ENCODE results near the gene MRE11.

The MRE11 gene

DNA sequence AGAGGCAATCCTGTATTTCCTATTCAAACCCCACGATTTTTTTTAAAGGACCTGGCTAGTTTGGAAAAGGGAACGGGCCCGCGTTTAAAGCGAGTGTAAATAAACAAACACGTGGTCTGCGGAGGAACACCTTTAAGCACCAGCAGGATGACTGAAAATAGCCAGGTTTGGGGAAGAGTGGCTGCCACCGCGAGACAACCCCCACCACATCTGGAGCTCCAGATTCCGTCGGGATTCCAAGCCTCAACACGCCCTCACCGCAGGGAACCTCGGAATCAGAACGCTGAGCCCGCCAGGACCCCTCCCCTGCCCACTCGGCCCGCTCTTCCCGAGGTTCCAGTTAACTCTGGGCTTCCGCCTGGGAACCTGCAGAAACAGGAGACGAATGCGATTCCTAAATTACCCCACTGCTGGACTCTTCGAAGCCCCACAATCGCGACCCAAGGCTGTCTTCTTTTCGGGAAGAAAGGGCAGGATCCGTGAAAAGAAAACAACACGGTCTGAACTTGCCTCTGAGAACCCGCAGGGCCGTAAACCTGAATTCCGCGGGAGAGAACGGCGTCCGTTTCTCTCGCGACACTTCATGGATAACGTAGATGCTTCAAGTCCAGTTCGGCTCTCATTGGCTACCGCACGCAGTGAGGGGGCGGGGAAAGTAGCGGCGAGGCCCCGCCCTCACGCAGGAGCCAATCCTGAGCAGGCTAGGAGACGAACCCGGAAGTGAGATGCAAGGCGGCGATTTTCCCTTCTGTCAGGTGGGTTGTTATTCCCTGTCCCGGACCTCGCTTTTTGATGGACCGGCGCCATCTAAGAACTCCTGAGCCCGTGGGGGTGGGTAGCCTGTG, at the start of gene MRE11, which contains the start of gene ANKRD49:
Gene MRE11 (minus strand): TSS at position 564 of the 845 bp plus-strand sequence. CDS start 1,043 bp downstream, outside the sequence.
Gene ANKRD49 (plus strand): TSS at position 704 of the 845 bp plus-strand sequence. CDS start 2,710 bp downstream, outside the sequence.
- TF ChIP-seq, protein P1, sequence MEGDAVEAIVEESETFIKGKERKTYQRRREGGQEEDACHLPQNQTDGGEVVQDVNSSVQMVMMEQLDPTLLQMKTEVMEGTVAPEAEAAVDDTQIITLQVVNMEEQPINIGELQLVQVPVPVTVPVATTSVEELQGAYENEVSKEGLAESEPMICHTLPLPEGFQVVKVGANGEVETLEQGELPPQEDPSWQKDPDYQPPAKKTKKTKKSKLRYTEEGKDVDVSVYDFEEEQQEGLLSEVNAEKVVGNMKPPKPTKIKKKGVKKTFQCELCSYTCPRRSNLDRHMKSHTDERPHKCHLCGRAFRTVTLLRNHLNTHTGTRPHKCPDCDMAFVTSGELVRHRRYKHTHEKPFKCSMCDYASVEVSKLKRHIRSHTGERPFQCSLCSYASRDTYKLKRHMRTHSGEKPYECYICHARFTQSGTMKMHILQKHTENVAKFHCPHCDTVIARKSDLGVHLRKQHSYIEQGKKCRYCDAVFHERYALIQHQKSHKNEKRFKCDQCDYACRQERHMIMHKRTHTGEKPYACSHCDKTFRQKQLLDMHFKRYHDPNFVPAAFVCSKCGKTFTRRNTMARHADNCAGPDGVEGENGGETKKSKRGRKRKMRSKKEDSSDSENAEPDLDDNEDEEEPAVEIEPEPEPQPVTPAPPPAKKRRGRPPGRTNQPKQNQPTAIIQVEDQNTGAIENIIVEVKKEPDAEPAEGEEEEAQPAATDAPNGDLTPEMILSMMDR (conservative IDR thresholded peaks at IDR 0.05) = no peak
- TF ChIP-seq ZFX (IDR thresholded peaks at IDR 0.05) = no peak; the same call in 1 of the 2 replicates
- peak within 1 kb of the TSS; percentile 69 for H3K27ac ChIP-seq

DNA sequence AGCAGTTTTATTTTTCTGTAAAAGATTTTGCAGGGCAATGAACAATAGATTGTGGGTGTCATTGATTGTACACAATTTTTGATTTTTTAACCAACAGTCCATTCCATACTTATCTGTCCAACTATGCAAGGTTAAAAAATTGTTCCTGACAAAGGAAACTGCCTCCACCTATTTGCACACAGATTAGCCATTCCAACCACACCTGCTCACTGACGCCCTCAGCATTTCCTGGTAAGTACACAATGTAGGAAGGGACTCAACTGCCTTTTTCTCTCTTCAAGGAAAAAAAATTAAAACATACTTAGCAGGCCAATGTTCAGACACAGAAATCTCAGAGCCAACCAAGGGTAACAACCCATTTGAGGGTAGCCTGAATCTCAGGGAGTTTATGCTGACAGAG, 45.8 kb upstream of the MRE11 start:
- no peak overlapping the region for H3K27ac ChIP-seq
- TF ChIP-seq, protein P1 (conservative IDR thresholded peaks at IDR 0.05) = no peak
- TF ChIP-seq ZFX (IDR thresholded peaks at IDR 0.05) = no peak

DNA sequence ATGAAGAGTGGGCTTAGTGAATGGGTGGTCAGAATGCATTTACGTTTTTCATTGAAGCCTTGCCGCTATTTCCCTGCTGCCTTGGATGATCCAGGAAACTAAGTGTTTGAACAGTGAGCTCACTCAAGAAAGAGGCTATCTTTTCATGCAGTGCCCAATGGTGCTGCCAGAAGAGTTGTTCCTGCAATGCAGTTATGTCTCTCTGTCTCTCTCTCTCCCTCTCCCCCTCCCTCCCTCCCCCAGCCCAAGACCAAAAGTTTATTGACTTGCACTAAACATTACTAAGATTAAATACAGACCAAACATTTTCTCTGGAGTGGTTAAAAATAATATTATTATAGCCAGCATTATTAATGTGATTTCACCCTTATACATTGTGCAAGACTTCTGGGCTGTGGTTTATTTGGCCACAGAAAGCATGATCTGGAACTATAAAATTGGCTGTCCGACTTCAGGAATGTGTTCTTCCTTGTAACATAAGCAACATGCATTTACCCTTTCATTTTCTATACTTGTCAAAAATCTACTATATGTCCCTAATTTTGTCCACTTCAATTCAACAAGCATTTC, 43.5 kb upstream of the MRE11 start:
- no peak overlapping the region for H3K27ac ChIP-seq
- TF ChIP-seq ZFX (IDR thresholded peaks at IDR 0.05) = no peak
- TF ChIP-seq, protein P1 (conservative IDR thresholded peaks at IDR 0.05) = no peak

DNA sequence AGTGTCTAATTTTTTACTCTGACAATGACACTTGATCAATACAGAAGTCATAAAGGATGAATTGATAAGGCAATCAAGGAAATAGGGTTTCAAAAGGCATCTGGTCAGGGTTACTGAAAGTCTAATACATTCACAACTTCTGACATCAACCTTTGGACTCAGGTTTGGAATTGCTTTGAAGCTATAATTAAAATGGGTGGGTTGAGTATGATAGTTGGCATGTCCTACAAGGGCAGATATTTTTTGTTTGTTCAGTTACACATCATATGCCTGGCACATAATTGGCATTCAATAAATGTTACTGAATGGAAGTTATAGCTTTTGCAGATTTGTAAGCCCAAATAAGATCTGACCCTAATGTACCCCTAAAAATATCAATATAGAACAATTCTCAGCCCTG, 42.7 kb upstream of the MRE11 start:
- TF ChIP-seq ZFX (IDR thresholded peaks at IDR 0.05) = no peak
- no peak overlapping the region for H3K27ac ChIP-seq

DNA sequence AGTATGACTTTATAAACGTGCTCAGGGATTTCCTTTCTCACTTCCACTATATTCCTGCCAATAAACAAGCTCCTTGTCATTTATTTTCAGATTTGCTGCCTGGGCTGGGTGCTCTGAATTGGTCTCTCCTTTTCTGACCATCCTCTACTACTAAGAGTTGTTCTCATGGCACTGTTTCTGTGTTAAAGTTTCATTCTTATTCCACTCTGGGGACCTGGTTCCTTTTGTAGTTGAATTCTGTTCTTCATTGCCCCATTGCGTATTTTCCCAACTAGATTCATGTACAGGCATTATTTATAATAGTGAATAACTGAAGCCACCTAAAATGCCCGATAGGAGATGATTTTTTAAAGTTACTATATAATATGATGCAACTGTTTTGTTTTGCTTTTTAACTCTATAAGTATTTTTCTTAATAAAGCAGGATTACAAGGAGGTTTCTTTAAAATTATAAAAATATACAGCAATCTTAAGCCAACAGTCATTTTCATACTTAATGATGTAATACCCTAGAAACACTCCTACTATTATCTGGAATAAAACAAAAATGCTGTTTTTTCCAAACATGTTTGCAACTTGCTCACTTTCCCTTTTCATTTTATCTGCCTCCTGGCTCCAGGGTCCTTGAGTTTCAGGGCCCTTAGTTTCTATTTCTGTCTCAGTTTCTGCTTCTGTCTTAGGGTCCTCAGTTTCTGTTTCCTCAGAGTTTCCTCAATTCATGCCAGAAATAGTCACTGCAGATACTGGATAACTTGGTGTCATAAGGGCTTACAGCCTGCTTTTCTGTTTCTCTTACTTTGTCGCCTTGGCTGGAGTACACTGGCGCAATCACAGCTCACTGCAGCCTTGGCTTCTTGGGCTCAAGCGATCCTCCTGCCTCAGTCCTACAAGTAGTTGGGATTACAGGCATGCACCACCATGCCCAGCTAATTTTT, 40.3 kb upstream of the MRE11 start:
- no peak for TF ChIP-seq ZFX (IDR thresholded peaks at IDR 0.05)
- TF ChIP-seq, protein P1 (conservative IDR thresholded peaks at IDR 0.05) = no peak

DNA sequence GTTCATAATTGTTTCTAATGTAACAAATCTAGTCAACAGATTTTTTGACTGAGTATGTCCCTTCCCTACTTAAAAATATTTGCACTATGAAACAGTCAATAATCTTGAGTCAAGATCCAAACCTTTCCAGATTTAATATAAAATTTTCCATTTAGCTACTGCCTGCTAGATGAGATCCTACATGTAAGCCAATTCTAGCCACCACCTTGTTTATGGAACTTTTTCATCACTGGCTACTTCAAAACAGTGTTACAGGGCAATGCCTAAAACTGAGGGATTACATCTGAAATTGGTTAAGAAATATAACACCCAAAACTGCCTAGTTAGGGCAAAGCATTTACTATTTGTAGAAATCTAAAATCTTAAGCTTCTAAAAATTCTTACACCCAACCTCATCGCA, 39.6 kb upstream of the MRE11 start:
- H3K27ac ChIP-seq = no peak overlapping the region
- TF ChIP-seq ZFX (IDR thresholded peaks at IDR 0.05) = no peak
- TF ChIP-seq, protein P1 (conservative IDR thresholded peaks at IDR 0.05) = no peak

More for the DNA sequence above, 40.3 kb upstream of the MRE11 start:
- no peak overlapping the region for H3K27ac ChIP-seq

DNA sequence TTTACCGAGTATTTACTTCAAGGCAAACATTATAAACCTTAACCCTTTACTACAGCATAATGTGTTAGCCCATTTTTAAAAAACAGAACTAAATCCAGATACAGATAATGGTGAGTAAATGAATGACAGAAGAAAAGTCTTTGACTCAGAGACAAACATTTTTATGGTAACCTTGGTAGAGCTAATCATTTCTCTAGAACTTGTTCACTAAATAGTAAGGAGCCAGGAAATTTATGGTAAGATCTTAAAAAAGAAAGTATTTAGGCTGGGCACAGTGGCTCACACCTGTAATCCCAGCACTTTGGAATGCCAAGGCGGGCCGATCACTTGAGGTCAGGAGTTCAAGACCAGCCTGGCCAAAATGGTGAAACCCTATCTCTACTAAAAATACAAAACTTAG, 38.6 kb upstream of the MRE11 start:
- H3K27ac ChIP-seq = no peak overlapping the region
- TF ChIP-seq, protein P1 (conservative IDR thresholded peaks at IDR 0.05) = no peak
- no peak for TF ChIP-seq ZFX (IDR thresholded peaks at IDR 0.05)

All from C4-2B (cell line).